ENCODE data around the gene OGFR.

Gene OGFR

GRCh38 chr20:62837790-62838127, 33.1 kb downstream of the OGFR start:
- peaks cover 3% of the 10 kb centered on the region; the same call in 1 of the 2 replicates for H3K4me1 ChIP-seq (ENCODE audit: control insufficient read depth, insufficient read depth, low read length)
- CTCF ChIA-PET = no interaction called here
- H3K36me3 ChIP-seq (ENCODE audit: control insufficient read depth in 2 of 2, insufficient read depth in 1 of 2, low read length in 2 of 2) = peaks cover 0 to 39% of the 10 kb centered on the region in 2 experiments; a peak in 1 of 3 replicates
- no peak overlapping the region for H3K27ac ChIP-seq (ENCODE audit: extremely low read depth, low read depth, low read length)
- POLR2A ChIA-PET = no interaction called here
- H3K9me3 ChIP-seq (ENCODE audit: control insufficient read depth, insufficient read depth, low read depth, low read length) = no peaks in the 10 kb centered on the region
- 0 out of 2 replicates have a peak, but pooled peaks have one; percentile 15 for TF ChIP-seq KLF16 (tag by site-specific recombination; IDR thresholded peaks at IDR 0.05)
- no peak for TF ChIP-seq ZNF785 (tag by site-specific recombination; IDR thresholded peaks at IDR 0.05)
- H3K4me3 ChIP-seq (ENCODE audit: low read depth, low read length) = no peak overlapping the region

DNA sequence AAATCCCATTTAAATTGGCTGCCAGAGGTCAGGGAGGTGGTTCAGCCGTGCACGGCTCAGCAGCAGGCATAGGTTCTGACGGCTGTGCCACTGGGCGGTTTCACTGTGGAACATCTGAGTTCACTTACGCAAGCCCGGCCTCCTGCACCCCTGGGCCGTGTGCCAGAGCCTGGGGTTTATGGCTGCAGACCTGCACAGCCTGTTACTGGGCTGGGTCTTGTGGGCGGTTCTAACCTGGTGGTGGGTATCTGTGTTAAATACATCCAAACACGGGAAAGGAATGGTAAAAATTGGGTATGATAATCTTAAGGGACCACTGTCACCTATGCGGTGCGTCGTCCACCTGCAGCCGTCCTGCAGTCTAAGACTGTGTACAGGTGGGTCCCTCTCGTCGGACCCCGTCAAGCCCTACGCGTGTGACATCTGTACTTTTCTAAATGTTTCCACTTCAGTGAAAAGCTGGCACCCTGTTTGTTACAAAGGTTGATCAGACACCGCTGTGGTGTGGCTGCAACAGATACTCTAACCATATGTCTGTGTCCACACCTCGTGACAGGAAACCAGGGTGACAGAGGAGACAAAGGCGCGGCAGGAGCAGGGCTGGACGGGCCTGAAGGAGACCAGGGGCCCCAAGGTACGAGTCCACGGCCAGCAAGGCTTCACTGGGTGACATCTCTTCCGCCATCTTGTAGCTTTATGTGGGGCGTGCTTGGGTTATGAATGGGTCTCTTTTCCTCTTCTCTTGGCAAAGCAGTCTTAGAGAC, 33.7 kb downstream of the OGFR start:
- ChIA-PET POLR2A (no interaction called here), CTCF (interaction anchor here (1.4 kb wide), 1 partner anchor 171 kb away, joined by 6 read pairs; no protein-coding TSS in a partner anchor)
- peaks cover 0 to 39% of the 10 kb centered on the region in 2 experiments; a peak in 1 of 3 replicates for H3K36me3 ChIP-seq (ENCODE audit: control insufficient read depth in 2 of 2, insufficient read depth in 1 of 2, low read length in 2 of 2)
- no peaks in the 10 kb centered on the region for H3K9me3 ChIP-seq (ENCODE audit: control insufficient read depth, insufficient read depth, low read depth, low read length)
- no peak overlapping the region for H3K4me3 ChIP-seq (ENCODE audit: low read depth, low read length)
- peaks cover 3% of the 10 kb centered on the region; the same call in 1 of the 2 replicates for H3K4me1 ChIP-seq (ENCODE audit: control insufficient read depth, insufficient read depth, low read length)
- H3K27ac ChIP-seq (ENCODE audit: extremely low read depth, low read depth, low read length) = no peak overlapping the region
- peak; percentile 79 for TF ChIP-seq GLIS1 (tag by site-specific recombination; IDR thresholded peaks at IDR 0.05)
- peak; percentile 71 for TF ChIP-seq SCRT2 (tag by site-specific recombination; IDR thresholded peaks at IDR 0.05)
- TF ChIP-seq, protein P1, sequence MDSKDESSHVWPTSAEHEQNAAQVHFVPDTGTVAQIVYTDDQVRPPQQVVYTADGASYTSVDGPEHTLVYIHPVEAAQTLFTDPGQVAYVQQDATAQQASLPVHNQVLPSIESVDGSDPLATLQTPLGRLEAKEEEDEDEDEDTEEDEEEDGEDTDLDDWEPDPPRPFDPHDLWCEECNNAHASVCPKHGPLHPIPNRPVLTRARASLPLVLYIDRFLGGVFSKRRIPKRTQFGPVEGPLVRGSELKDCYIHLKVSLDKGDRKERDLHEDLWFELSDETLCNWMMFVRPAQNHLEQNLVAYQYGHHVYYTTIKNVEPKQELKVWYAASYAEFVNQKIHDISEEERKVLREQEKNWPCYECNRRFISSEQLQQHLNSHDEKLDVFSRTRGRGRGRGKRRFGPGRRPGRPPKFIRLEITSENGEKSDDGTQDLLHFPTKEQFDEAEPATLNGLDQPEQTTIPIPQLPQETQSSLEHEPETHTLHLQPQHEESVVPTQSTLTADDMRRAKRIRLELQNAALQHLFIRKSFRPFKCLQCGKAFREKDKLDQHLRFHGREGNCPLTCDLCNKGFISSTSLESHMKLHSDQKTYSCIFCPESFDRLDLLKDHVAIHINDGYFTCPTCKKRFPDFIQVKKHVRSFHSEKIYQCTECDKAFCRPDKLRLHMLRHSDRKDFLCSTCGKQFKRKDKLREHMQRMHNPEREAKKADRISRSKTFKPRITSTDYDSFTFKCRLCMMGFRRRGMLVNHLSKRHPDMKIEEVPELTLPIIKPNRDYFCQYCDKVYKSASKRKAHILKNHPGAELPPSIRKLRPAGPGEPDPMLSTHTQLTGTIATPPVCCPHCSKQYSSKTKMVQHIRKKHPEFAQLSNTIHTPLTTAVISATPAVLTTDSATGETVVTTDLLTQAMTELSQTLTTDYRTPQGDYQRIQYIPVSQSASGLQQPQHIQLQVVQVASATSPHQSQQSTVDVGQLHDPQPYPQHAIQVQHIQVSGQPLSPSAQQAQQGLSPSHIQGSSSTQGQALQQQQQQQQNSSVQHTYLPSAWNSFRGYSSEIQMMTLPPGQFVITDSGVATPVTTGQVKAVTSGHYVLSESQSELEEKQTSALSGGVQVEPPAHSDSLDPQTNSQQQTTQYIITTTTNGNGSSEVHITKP (tag by site-specific recombination; IDR thresholded peaks at IDR 0.05) = peak; percentile 79
- TF ChIP-seq ZNF223 (tag by site-specific recombination; IDR thresholded peaks at IDR 0.05) = no peak
- peak; percentile 37; the same call in 1 of the 2 replicates for TF ChIP-seq SP7 (tag by site-specific recombination; IDR thresholded peaks at IDR 0.05)
- peak; percentile 57 for TF ChIP-seq ZNF423 (tag by site-specific recombination; IDR thresholded peaks at IDR 0.05)
- TF ChIP-seq BCL6B (tag by site-specific recombination; IDR thresholded peaks at IDR 0.05) = no peak
- no peak for TF ChIP-seq ZNF266 (tag by site-specific recombination; IDR thresholded peaks at IDR 0.05; ENCODE audit: low read depth)
- TF ChIP-seq ZNF449 (tag by site-specific recombination; IDR thresholded peaks at IDR 0.05) = peak; percentile 44; the same call in 1 of the 2 replicates
- TF ChIP-seq ZBTB48 (tag by site-specific recombination; IDR thresholded peaks at IDR 0.05) = peak; percentile 74
- no peak for TF ChIP-seq HOXA7 (CRISPR knock-in tag; IDR thresholded peaks at IDR 0.05; ENCODE audit: borderline replicate concordance)
- no peak for TF ChIP-seq GLI2 (tag by site-specific recombination; IDR thresholded peaks at IDR 0.05; ENCODE audit: borderline replicate concordance, low read depth)
- peak; percentile 30; the same call in 1 of the 2 replicates for TF ChIP-seq ZEB2 (tag by site-specific recombination; IDR thresholded peaks at IDR 0.05)
- TF ChIP-seq ZNF843 (tag by site-specific recombination; IDR thresholded peaks at IDR 0.05) = no peak
- TF ChIP-seq OSR2 (tag by site-specific recombination; IDR thresholded peaks at IDR 0.05) = peak; percentile 59
- TF ChIP-seq, protein P2, sequence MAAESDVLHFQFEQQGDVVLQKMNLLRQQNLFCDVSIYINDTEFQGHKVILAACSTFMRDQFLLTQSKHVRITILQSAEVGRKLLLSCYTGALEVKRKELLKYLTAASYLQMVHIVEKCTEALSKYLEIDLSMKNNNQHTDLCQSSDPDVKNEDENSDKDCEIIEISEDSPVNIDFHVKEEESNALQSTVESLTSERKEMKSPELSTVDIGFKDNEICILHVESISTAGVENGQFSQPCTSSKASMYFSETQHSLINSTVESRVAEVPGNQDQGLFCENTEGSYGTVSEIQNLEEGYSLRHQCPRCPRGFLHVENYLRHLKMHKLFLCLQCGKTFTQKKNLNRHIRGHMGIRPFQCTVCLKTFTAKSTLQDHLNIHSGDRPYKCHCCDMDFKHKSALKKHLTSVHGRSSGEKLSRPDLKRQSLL (tag by site-specific recombination; IDR thresholded peaks at IDR 0.05) = no peak
- TF ChIP-seq, protein P3, sequence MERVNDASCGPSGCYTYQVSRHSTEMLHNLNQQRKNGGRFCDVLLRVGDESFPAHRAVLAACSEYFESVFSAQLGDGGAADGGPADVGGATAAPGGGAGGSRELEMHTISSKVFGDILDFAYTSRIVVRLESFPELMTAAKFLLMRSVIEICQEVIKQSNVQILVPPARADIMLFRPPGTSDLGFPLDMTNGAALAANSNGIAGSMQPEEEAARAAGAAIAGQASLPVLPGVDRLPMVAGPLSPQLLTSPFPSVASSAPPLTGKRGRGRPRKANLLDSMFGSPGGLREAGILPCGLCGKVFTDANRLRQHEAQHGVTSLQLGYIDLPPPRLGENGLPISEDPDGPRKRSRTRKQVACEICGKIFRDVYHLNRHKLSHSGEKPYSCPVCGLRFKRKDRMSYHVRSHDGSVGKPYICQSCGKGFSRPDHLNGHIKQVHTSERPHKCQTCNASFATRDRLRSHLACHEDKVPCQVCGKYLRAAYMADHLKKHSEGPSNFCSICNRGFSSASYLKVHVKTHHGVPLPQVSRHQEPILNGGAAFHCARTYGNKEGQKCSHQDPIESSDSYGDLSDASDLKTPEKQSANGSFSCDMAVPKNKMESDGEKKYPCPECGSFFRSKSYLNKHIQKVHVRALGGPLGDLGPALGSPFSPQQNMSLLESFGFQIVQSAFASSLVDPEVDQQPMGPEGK (tag by site-specific recombination; IDR thresholded peaks at IDR 0.05) = 0 out of 2 replicates have a peak, but pooled peaks have one; percentile 36
- TF ChIP-seq ZBTB49 (tag by site-specific recombination; IDR thresholded peaks at IDR 0.05; ENCODE audit: low read depth) = no peak
- TF ChIP-seq SP2 (tag by site-specific recombination; IDR thresholded peaks at IDR 0.05) = peak; percentile 36; the same call in 1 of the 2 replicates
